Activated naive CD4-positive, alpha-beta T cell treated with Interleukin-2 at 50 U/mL for 16 hours (primary cell): ENCODE measurements around the gene C4orf36.
"Not testable (repeated sequence)": the region's sequence is repeated elsewhere in the genome, so short reads cannot be mapped to it uniquely, and the experiment has no call there.

Experiments used
- DNase-seq: peaks from one replicate; pipeline ENCODE4 v3.0.0-alpha.2; 2020

The C4orf36 gene

DNA sequence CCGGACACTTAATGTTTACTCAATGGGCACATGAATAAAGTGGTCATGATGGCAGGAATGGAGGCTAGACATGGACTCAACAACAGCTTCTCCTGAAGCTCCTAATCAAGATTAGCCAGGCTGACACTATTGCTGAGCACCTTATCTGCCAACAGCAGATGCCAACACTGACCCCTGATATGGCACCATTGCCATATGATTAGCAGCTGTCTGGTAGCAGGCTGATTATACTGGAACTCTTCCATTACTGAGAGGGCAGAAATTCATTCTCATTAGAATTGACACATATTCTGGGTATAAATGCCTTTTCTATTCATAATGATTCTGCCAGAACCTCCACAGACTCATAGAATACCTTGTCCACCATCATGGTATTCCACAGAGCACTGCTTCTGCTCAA is 24.2 kb upstream of the C4orf36 start:
- no peak for DNase-seq

DNA sequence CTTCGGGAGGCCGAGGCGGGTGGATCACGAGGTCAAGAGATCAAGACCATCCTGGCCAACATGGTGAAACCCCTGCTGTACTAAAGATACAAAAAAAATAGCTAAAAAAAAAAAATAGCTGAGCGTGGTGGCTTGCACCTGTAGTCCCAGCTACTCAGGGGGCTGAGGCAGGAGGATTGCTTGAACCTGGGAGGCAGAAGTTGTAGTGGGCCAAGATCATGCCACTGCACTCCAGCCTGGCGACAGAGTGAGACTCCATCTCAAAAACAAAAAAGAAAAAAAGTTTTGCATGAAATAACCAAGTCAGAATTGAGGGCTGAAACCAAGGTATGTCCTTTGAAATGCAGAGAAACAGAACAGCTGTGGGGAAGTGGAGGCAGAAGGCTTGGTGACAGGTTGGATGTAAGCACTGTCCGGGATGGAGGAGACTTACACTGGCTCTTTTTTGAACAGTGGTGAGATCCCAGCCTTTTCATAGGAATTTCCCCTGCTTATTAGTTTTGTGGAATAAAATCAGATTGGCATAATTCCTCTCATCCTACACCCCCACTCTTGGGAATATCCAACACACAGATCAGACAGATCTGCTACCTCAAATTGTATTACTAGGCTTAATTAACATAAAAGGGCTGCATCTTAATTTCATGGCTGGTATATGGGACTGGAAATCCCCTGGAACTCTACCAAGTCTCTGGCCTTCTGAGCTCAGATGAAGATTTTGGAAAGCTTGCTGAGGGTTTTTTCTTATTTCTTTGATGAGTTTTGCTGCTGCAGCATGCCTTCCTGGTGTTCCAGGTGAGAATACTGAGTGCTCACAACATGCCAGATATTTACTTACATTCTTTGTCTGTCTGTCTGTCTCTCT is 18.8 kb upstream of the C4orf36 start:
- DNase-seq, result no peak

GRCh38 chr4:86910369-86910768 is 18.1 kb upstream of the C4orf36 start:
- DNase-seq, result no peak

DNA sequence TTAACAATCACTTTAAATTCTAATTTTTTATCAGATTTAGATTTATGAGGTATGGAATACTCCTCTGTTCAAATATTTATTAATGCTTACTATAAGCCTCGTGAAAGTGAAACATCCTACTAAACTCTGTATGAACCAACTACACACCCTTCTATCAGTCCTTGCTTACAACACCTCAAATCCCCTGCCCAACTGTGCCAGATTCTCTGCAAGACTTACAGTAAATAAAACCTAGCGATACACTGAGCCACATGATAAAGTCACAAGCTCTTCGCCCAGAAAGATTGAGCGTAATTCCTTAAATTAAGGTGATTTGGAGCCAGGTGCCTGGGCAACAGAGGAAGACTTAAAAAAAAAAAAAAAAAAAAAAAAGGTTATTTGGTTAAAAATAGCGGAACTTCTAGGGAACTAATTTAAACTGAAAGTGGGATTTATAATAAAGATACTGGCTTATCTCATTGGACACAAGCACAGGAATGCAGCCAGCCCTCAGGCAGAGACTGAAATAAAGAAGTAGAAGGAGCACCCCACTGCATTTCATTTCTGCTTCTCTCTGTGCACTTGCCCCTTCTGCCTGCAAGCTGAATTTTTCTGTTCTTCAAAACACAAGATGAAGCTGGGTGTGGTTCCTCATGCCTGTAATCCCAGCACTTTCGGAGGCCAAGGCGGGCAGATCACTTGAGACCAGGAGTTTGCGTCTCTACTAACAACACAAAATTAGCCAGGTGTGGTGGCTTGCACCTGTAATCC is 17.5 kb upstream of the C4orf36 start:
- no peak for DNase-seq

DNA sequence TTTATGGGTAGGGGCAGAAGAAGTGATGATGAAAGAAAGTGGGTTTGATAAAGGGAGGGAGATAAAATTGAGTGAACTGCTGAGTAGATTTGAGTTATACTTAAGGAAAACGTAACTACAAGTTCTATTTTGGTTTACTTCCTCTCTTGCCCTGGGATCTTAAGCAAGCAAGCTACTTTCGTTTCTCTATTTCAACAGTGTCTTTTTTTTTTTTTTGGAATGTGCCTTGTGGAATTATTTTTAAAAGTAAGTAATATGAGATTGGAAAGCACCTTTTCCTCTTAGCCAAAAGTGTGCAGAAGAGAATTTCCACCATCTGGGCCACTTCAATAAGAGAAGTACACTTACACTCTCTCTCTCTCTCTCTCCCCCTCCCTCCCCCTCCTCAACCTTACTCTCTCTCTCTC is 16.0 kb upstream of the C4orf36 start:
- no peak for DNase-seq

- no peak for DNase-seq
Measured at GRCh38 chr4:86901864-86902263, 9.6 kb upstream of the C4orf36 start.

- DNase-seq, result no peak
Measured at GRCh38 chr4:86898562-86898961, 6.3 kb upstream of the C4orf36 start.

GRCh38 chr4:86896596-86896995 is 4.4 kb upstream of the C4orf36 start:
- no peak for DNase-seq

DNA sequence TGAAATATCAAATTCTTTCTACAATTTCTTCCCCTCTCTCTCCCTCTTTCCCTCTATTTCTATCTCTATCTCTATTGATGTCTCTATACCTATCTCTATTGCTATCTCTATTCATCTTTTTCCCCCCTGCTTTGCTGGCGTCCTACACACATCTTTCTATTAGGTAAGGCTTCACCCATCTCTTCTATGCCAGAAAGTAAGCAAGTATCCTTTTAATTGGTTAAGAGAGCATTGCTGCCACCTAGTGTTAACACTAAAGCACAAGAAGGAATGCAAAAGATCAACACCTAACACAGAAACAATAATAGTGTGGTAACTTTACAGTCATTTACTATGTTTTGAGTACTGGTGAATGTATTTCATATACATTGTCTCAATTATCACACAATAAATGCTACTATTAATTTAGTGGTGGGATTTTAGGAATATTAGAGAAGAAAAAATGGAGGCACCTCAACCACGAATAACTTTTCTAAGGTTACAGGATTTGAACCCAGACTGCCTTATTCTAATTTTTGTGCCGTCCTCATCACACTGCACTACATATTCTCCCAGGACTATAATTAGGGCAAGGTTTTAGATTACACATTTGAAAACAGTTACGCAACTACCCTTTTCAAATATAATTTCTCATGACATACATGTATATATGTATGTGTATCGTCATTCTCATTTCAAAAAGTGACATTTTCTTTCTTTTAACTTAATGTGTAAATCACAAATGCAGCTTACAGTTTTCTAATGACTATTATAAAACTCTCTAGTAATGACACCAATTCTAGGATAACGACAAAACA is 3.7 kb upstream of the C4orf36 start:
- DNase-seq, result no peak

- no peak for DNase-seq
Measured at GRCh38 chr4:86894455-86894854, 2.2 kb upstream of the C4orf36 start.

GRCh38 chr4:86893136-86893535 is 914 bp upstream of the C4orf36 start:
- DNase-seq, result no peak

DNA sequence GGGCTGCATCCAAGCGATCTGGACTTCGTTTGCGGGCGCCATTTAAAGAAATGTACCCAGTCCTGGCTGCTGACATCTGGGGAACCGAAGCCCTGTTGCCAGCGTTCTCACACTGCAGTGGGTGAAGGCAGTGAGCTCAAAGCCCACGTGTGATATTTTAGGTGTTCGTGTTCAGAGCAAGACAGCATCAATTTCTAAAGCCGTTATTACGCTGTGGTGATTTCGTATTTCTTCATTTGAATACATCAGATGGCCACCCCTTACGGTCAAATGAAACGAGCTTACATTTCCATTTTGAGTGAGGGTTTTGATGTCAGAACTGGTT is 376 bp upstream of the C4orf36 start:
- peak; percentile 4 for DNase-seq

GRCh38 chr4:86890790-86891189 is 1.4 kb downstream of the C4orf36 start:
- no peak for DNase-seq

DNA sequence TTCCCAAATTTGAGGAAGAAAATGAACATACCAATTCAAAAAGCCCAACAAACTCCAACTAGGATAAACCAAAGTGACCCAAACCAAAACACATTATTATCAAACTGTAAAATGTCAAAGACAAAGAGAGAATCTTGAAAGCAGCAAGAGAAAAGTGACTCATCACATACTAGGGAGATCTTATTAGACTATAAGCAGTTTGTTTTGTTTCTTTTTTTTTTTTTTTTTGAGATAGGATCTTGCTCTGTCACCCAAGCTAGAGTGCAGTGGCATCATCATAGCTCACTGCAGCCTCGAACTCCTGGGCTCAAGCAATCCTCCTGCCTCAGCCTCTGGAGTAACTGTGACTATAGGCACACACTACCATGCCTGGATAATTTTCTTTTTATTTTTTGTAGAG is 12.6 kb downstream of the C4orf36 start:
- no peak for DNase-seq

DNA sequence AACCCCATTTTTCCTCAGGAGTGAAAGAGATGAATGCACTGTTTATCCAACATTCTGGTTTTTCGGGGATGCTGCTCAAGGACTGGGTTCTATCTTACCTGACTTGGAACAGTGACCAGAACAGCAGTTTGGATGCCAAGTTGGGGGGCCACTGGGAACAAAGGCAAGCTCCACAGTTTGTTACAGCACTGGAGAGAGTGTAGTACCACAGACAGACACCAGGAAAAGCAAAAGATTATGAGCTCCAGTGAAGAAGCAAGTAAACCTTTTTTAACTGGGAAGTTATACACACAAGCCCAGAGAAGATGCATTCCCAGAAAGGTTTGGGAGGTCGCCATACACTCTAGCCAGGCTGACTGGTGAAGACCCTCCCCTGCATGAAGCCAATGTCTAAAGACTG is 13.6 kb downstream of the C4orf36 start:
- no peak for DNase-seq

DNA sequence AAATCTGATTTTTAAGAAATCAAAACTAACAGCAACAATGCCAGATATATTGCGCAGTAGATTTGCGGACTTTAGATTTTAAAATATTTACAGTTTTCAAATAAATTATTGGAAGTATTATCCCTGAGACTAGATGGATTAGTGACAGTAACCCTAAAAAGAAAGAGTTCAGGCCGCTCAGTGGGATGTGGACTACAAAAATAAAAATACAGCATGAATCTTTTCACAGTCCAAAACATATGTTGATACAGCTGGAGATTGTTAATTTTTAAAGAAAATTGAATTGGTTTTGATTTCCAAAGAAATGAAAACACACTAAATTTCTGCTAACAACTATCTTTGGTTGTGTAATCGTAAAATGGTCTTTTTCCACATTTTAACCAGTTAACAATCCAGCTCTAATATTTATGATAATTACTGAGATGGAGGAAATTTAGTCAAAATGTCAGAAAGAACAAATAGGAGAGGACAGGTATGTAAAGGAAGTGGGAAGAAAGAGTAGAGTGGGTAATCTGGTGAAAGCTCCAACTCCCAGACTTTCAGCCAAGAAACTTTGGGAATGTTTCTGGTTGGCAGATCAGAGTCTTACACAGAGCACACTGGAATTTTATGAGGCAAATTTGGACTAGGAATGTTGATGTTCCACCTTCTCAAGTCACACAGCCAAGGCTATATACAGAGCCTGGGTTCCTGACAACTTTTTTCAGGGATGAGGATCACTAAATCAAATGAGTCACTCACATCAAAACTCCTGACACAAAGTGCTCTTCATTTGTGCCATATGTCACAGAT is 15.1 kb downstream of the C4orf36 start:
- no peak for DNase-seq

- DNase-seq, result not testable (repeated sequence)
Measured at GRCh38 chr4:86875436-86875835, 16.8 kb downstream of the C4orf36 start.

DNA sequence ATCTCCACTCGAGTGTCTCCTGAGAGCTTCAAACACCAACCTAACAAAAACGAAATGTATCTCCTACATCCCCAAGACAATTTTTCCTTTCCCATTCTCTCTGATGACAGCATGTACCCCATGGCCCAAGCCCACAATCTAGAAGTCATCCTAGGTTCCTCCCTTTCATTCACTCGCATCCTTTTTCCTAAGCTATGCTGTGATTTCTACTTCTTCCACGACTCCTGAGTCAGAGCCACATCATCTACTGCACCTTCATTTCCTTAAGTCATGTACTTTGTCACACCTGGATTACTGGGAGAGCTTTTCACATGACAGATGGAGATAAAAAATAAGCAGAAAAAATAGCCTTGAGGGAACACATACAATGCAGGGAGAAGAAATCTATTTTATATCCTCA is 20.1 kb downstream of the C4orf36 start:
- no peak for DNase-seq

- DNase-seq, result no peak
Measured at GRCh38 chr4:86870442-86871069, 21.7 kb downstream of the C4orf36 start.

- DNase-seq, result no peak
Measured at GRCh38 chr4:86857341-86858052, 34.7 kb downstream of the C4orf36 start.

GRCh38 chr4:86856896-86857295 is 35.3 kb downstream of the C4orf36 start:
- DNase-seq, result no peak

- no peak for DNase-seq
Measured at GRCh38 chr4:86855572-86855971, 36.6 kb downstream of the C4orf36 start.
